ENCODE data around the gene BANP.

DNA sequence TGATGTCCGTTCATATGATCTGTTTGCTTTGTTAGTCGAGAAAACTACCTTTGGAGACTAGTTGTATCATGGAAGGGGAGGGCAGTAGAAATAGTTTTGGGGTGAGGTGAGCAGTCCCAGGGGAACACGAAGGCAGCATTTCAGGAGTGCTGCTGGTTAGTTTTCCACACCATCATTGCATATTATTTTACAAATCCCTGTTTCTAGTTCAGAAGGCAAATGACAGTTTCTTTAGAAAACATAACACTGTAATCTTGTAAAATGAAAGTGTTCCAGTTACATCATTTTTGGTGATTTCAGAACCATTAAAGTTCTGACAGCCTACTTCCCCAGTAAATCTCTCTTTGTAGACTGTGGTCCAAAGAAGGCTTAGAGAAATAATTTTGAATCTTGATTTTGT lies 25.4 kb downstream of the BANP start:
- TF ChIP-seq, protein P1, sequence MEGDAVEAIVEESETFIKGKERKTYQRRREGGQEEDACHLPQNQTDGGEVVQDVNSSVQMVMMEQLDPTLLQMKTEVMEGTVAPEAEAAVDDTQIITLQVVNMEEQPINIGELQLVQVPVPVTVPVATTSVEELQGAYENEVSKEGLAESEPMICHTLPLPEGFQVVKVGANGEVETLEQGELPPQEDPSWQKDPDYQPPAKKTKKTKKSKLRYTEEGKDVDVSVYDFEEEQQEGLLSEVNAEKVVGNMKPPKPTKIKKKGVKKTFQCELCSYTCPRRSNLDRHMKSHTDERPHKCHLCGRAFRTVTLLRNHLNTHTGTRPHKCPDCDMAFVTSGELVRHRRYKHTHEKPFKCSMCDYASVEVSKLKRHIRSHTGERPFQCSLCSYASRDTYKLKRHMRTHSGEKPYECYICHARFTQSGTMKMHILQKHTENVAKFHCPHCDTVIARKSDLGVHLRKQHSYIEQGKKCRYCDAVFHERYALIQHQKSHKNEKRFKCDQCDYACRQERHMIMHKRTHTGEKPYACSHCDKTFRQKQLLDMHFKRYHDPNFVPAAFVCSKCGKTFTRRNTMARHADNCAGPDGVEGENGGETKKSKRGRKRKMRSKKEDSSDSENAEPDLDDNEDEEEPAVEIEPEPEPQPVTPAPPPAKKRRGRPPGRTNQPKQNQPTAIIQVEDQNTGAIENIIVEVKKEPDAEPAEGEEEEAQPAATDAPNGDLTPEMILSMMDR (conservative IDR thresholded peaks at IDR 0.05; ENCODE audit: low read depth, low read length) = no peak
- TF ChIP-seq EZH2 (IDR thresholded peaks at IDR 0.05; ENCODE audit: low read length, unreplicated experiment) (no peak), EZH2phosphoT487 (IDR thresholded peaks at IDR 0.05; ENCODE audit: borderline replicate concordance, low read length) (no peak)

Data from PC-3 (cell line).